Activated CD4-positive, CD25-positive, alpha-beta regulatory T cell treated with anti-CD3 and anti-CD28 coated beads, Interleukin-2, amount 50 U/mL, for 16 hours (primary cell): ENCODE data around the gene ISX.

Experiments
- DNase-seq: peaks from one replicate; pipeline ENCODE4 v3.0.0-alpha.2; 2020; ENCODE audit warnings: low read depth, low spot score

Gene ISX

DNA sequence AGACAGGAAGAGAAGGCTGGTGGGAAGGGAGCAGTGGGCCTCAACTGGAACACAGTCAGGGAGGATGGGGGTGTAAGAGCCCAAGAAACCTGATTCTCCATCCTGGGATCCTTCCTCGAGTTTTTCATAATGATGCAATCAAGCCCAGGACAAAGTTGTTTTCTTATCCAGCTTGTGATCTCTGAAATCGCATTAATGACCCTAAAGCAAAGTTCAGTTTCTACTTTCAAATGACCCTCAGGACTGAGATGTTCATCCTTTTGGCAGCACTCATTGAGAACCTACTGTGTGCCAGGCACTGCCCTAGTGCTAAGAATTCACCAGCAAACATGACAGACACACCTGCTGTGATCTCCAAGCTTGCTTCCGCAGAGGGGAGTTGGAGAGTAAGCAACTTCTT, 45.3 kb downstream of the ISX start:
- no peak for DNase-seq

- no peak for DNase-seq
Observed at GRCh38 chr22:35113341-35113740, 47.4 kb downstream of the ISX start.

- no peak for DNase-seq
Observed at GRCh38 chr22:35114131-35114980, 48.4 kb downstream of the ISX start.

DNA sequence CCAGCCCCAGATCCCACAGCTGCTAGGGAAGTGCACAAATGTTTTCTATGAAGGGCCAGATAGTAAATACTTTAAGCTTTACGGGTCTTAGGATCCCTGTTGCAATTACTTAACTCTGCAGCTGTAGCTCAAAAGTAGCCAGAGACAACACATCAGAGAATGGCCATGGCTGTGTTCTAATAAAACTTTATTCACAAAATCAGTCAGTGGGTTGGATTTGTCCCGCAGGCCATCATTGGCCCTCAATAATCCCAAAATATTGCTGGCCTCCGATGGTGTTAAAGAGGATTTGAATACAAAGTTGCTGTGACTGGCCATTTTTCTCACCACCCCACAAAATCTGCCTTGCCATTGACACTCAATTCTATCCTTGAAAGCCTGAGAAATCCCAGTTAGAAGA, 49.6 kb downstream of the ISX start:
- DNase-seq, result no peak

- DNase-seq, result no peak
Observed at GRCh38 chr22:35116269-35116668, 50.3 kb downstream of the ISX start.

GRCh38 chr22:35116817-35117216, 50.9 kb downstream of the ISX start:
- no peak for DNase-seq

- DNase-seq, result no peak
Observed at GRCh38 chr22:35119494-35119893, 53.5 kb downstream of the ISX start.

DNA sequence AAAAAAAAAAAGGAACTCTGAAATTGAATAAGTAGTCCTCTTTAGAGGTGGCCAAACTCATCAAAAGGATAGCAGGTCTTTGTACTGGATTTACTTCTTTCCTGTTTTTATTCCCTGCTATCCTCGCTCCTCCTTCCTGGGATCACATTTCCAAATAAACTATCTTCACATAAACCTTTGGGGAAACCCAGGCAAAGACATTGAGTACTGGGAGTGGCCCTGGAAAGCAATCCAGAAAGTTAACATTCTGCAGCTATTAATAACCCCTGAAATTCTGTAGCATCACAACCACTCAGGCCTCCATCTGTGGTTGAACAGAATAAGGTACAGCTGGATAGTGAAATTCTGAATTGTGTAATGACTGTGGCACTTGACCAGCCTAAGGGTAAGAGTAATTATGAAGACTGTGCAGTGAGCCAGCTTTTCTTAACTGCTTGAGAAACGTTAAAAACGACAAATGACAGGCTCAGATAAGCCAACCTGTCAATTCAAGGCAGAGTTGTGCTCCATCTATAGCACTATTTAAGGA, 58.8 kb downstream of the ISX start:
- no peak for DNase-seq

- no peak for DNase-seq
Observed at GRCh38 chr22:35126993-35127392, 61.0 kb downstream of the ISX start.

GRCh38 chr22:35128637-35129036, 62.7 kb downstream of the ISX start:
- DNase-seq, result no peak

DNA sequence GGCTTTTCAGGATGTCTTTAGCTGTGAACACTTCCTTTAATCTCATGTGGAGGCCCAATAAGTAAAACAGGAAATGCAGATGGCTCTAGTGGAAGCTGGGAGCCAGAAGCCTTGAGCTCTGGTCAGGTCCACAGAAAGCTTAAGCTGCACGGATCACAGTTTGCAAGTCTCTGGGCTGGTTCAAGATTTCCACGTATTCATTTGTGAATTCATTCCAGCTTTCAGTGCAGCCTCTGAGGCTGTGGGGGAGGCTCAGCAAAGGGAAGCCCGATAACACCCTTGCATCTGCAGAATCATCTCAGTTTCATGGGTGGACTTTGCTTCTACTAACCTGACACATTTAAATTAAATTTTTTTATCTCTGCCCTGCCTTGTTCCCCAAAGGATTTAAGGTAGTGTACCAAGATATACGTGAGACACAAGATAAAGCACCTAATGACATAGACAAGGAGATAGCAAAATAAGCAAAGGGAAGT, 65.6 kb downstream of the ISX start:
- no peak for DNase-seq

DNA sequence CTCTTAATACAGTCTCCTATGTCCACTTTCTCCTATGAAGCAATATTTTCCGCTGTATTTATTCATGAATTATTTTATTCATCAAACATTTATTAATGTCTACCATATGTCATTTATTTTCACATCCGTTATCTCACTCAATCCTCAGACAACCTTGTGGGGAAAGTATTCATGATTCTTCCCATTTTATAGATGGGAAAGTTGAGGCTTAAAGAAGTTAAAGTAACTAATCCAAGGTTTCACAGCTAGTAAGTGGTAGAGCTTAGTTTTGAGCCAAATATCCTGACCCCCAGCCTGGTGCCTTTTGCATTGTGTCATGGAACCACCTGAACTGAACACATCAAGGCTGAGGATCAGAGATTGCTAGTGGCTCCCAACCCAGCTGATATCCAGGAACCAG, 66.6 kb downstream of the ISX start:
- DNase-seq, result no peak

DNA sequence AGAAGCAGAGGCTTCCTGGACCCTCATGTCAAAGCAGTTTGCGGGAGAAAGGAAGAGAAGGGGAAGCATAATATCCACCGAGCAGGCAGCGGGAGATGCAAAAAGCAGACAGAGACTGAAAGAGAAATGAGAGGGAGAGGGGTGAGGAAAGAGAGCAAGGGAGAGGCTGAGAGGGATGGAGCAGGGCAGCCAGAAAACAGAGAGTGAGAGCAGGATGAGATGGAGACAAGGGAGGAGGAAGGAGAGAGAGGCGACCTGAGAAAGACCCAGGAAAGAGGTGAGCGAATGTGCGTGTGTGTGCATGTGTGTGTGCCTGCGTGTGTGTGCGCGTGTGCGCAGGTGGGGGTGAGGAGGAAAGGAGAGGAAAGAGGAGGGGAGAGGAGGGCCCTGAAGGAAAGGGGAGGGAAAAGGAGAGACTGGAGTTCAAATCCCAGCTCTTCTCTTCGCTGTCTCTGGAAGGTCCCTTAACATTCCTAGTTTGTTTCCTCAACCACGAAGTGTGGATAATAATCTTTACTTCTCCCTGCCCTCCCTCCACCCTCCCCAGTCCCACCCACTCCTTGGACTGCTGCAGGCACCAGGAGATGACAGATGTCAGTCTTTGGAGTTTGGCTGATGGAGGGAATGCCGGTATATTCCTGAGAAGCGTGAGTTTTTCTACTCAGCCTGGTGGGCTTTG, 67.9 kb downstream of the ISX start:
- no peak for DNase-seq

GRCh38 chr22:35134637-35135036, 68.7 kb downstream of the ISX start:
- DNase-seq, result no peak

GRCh38 chr22:35135165-35135564, 69.2 kb downstream of the ISX start:
- DNase-seq, result no peak
